Measurements from ENCODE around the gene AIF1L. TPM values are rescaled to one million over a fixed set of nuclear protein-coding genes. Genes with fewer than 3 reads are reported as not detected.

The AIF1L gene
- total RNA-seq, 1 experiment from 2014 or later = 5.6 TPM

DNA sequence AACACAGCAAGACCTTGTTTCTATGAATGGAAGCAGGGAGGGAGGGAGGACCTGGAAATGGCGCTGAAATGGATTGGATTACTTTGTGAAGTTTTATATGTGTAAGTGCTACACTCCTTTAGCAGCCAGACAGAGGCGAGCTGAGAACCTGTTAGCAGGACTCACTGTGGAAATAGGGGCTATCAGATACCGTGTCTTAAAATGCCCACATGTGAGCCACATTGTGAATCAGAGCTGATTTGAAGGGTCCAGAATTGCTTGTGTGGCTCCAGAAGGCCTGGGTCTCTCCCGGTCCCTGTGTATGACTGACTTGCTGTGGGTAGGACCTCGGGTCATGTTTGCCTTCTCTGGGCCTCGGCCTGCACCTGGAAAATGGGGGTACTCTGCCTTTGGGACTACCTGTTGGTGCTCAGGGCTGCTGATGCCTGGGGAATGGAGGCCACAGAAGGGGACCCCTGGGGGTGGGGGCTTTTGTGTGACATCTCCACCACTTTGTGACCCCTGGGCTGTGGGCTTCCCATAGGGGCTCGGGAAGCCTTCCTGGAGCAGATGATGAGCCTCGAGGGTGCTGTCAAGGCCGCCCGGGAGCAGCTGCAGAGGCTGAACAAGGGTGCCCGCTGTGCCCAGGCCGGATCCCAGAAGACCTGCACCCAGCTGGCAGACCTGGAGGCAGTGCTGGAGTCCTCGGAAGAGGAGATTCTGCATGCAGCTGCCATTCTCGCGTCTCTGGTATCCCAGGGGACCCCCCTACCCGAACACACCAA lies 24.0 kb upstream of the AIF1L start:
- intact Hi-C loops (cut with micrococcal nuclease; ENCODE audit: unreplicated experiment) = loop anchor here (1.0 kb wide), 1 partner anchor 23 kb away; no protein-coding TSS in a partner anchor
- no peaks in the 10 kb centered on the region for H3K36me3 ChIP-seq (ENCODE audit: insufficient read depth, low read length, poor library complexity, severe bottlenecking)
- no peaks in the 10 kb centered on the region for H3K27me3 ChIP-seq (replicated peaks; ENCODE audit: insufficient read depth, low read depth, low read length, poor library complexity)
- no peaks in the 10 kb centered on the region for H3K9me3 ChIP-seq (ENCODE audit: low read depth, low read length, poor library complexity, severe bottlenecking)
- H3K27ac ChIP-seq (ENCODE audit: low read depth, low read length, poor library complexity, severe bottlenecking) = no peak overlapping the region
- no peak for TF ChIP-seq EZH2 (IDR thresholded peaks at IDR 0.05; ENCODE audit: borderline replicate concordance, low read depth, low read length, poor library complexity, severe bottlenecking)
- TF ChIP-seq, protein P1, sequence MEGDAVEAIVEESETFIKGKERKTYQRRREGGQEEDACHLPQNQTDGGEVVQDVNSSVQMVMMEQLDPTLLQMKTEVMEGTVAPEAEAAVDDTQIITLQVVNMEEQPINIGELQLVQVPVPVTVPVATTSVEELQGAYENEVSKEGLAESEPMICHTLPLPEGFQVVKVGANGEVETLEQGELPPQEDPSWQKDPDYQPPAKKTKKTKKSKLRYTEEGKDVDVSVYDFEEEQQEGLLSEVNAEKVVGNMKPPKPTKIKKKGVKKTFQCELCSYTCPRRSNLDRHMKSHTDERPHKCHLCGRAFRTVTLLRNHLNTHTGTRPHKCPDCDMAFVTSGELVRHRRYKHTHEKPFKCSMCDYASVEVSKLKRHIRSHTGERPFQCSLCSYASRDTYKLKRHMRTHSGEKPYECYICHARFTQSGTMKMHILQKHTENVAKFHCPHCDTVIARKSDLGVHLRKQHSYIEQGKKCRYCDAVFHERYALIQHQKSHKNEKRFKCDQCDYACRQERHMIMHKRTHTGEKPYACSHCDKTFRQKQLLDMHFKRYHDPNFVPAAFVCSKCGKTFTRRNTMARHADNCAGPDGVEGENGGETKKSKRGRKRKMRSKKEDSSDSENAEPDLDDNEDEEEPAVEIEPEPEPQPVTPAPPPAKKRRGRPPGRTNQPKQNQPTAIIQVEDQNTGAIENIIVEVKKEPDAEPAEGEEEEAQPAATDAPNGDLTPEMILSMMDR (conservative IDR thresholded peaks at IDR 0.05; ENCODE audit: low read depth, low read length) = no peak
- no peak for DNase-seq (ENCODE audit: low spot score)
- H3K4me3 ChIP-seq (ENCODE audit: low read depth, low read length, poor library complexity, severe bottlenecking) = no peak overlapping the region
- ChIA-PET CTCF (no interaction called here), POLR2A (ENCODE audit: low non-redundant PET) (no interaction called here)
- BruUV-seq (replicated peaks) = no TSS peak
- no peaks in the 10 kb centered on the region for H3K4me1 ChIP-seq (ENCODE audit: insufficient read depth, low read length, poor library complexity, severe bottlenecking)

DNA sequence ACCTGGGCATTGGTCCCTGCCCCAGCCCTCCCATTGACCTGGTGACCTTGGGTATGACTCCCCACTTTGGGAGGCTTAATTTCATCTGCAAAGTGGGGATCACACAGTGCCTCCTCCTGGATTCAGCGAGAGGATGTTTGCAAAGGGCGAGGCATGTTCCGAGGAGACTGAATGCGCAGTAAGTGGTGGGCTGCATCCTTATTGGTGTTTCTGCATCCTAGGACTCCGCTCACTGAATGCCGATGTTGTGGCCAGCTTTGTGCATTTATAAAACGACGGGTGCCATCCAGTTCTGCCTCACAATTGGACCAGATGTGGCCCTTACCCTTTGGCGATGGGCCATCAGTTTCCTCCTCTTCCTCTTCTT lies 23.5 kb upstream of the AIF1L start:
- intact Hi-C loops (cut with micrococcal nuclease; ENCODE audit: unreplicated experiment) = loop anchor here (1.0 kb wide), 1 partner anchor 22 kb away; no protein-coding TSS in a partner anchor
- CTCF ChIA-PET = no interaction called here
- H3K4me1 ChIP-seq (ENCODE audit: insufficient read depth, low read length, poor library complexity, severe bottlenecking) = no peaks in the 10 kb centered on the region
- no peaks in the 10 kb centered on the region for H3K36me3 ChIP-seq (ENCODE audit: insufficient read depth, low read length, poor library complexity, severe bottlenecking)
- no peak overlapping the region for H3K27ac ChIP-seq (ENCODE audit: low read depth, low read length, poor library complexity, severe bottlenecking)
- TF ChIP-seq, protein P1 (conservative IDR thresholded peaks at IDR 0.05; ENCODE audit: low read depth, low read length) = no peak
- TF ChIP-seq EZH2 (IDR thresholded peaks at IDR 0.05; ENCODE audit: borderline replicate concordance, low read depth, low read length, poor library complexity, severe bottlenecking) = no peak
- POLR2A ChIA-PET (ENCODE audit: low non-redundant PET) = no interaction called here
- no TSS peak for BruUV-seq (replicated peaks)
- DNase-seq (ENCODE audit: low spot score) = no peak
- H3K9me3 ChIP-seq (ENCODE audit: low read depth, low read length, poor library complexity, severe bottlenecking) = no peaks in the 10 kb centered on the region
- H3K27me3 ChIP-seq (replicated peaks; ENCODE audit: insufficient read depth, low read depth, low read length, poor library complexity) = no peaks in the 10 kb centered on the region
- no peak overlapping the region for H3K4me3 ChIP-seq (ENCODE audit: low read depth, low read length, poor library complexity, severe bottlenecking)

GRCh38 chr9:131076347-131077195 lies 19.8 kb upstream of the AIF1L start:
- ChIA-PET POLR2A (ENCODE audit: low non-redundant PET) (no interaction called here), CTCF (no interaction called here)
- no peaks in the 10 kb centered on the region for H3K9me3 ChIP-seq (ENCODE audit: low read depth, low read length, poor library complexity, severe bottlenecking)
- no peak overlapping the region for H3K27ac ChIP-seq (ENCODE audit: low read depth, low read length, poor library complexity, severe bottlenecking)
- TF ChIP-seq, protein P1 (conservative IDR thresholded peaks at IDR 0.05; ENCODE audit: low read depth, low read length) = no peak
- TF ChIP-seq EZH2 (IDR thresholded peaks at IDR 0.05; ENCODE audit: borderline replicate concordance, low read depth, low read length, poor library complexity, severe bottlenecking) = no peak
- DNase-seq (ENCODE audit: low spot score) = no peak
- BruUV-seq (replicated peaks) = no TSS peak
- H3K27me3 ChIP-seq (replicated peaks; ENCODE audit: insufficient read depth, low read depth, low read length, poor library complexity) = no peaks in the 10 kb centered on the region
- intact Hi-C loops (cut with micrococcal nuclease; ENCODE audit: unreplicated experiment) = no loop called here
- H3K4me3 ChIP-seq (ENCODE audit: low read depth, low read length, poor library complexity, severe bottlenecking) = no peak overlapping the region
- no peaks in the 10 kb centered on the region for H3K4me1 ChIP-seq (ENCODE audit: insufficient read depth, low read length, poor library complexity, severe bottlenecking)
- no peaks in the 10 kb centered on the region for H3K36me3 ChIP-seq (ENCODE audit: insufficient read depth, low read length, poor library complexity, severe bottlenecking)

Data from A673 (cell line).